Metanephros (tissue), 1 donor: ENCODE results near the gene ADCY5. TPM values are rescaled to one million over a fixed set of nuclear protein-coding genes. Genes with fewer than 3 reads are reported as not detected.

Experiments used
- total RNA-seq: library from RNA; depleted of rRNA; stranded (reverse); fragments of >200 nt; gene quantifications from one replicate; pipeline ENCODE4 v1.2.3, GENCODE V29; 2014

The ADCY5 gene
- 17.2 TPM for total RNA-seq

DNA sequence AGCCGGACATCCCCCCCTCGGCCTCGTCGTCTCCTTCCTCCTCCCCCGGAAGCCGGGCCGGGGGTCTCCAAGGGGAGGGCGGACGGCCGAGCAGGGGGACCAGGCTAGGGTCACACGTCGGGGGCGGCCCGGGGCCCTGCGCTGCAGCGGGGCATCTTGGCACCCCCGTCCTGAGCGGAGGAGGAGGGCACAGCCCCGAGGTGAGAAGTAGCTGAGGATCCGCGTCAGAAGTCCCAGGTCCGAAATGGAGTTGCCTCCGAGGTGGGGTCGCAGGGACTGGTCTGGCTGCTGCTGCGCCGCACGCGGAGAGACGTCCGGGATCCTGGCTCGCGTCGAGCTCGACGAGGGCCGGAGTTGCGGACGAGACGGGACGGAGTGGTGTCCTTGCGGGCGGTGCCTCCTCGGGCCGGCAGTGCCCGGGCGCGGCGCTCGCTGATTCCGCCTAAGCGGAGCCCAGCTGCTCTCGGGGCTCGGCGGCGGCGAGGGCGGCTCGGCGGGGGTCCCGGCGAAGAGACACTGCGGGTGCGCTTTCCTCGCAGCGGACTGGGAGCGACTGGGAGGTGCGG is at the start of gene ADCY5:
TSS of gene ADCY5 (minus strand) at position 555 of the 566 bp plus-strand sequence. CDS start at position 10, 545 bp downstream.

Other genes with a start within 250 kb of the ADCY5 start
- 30.1 TPM for gene SEC22A, start 247.1 kb downstream of the ADCY5 start, total RNA-seq
- gene HACD2, start 136.0 kb upstream of the ADCY5 start, total RNA-seq = 29.8 TPM